GM23248 (cell line): Measurements from ENCODE around the gene C2orf68. TPM values are rescaled to one million over a fixed set of nuclear protein-coding genes. Genes with fewer than 3 reads are reported as not detected.
A peak's percentile ranks its signal among the peaks of the same experiment; 100 is the strongest.

Experiments
- DNase-seq: peaks from one replicate; pipeline ENCODE4 v3.0.0-alpha.2; 2015
- H2AFZ ChIP-seq: fragments of 200-600 bp; sonication (generic); 2 replicates; pipeline ENCODE4 v1.6.1; 2016; ENCODE audit warnings: antibody characterized with exemption
- H3F3A ChIP-seq: fragments of 200-600 bp; sonication (generic); 2 replicates; pipeline ENCODE4 v1.6.1; 2016; ENCODE audit warnings: mild to moderate bottlenecking, antibody characterized with exemption, mixed run types; ENCODE audit not compliant: insufficient read depth
- H3K27ac ChIP-seq: fragments of 200-600 bp; sonication (generic); 2 replicates; pipeline ENCODE4 v1.5.1; 2016; ENCODE audit warnings: mild to moderate bottlenecking
- H3K27me3 ChIP-seq: fragments of 200-600 bp; sonication (generic); replicated peaks from 2 replicates; pipeline ENCODE4 v1.6.1; 2016; ENCODE audit warnings: mild to moderate bottlenecking; ENCODE audit not compliant: insufficient read depth
- H3K36me3 ChIP-seq: fragments of 200-600 bp; sonication (generic); 2 replicates; pipeline ENCODE4 v1.6.1; 2016; ENCODE audit warnings: low read depth, mild to moderate bottlenecking
- H3K4me1 ChIP-seq: fragments of 200-600 bp; sonication (generic); 2 replicates; pipeline ENCODE4 v1.6.1; 2016; ENCODE audit warnings: mild to moderate bottlenecking; ENCODE audit not compliant: insufficient read depth
- H3K4me2 ChIP-seq: fragments of 200-600 bp; sonication (generic); one replicate; pipeline ENCODE4 v1.6.1; 2016; ENCODE audit warnings: mild to moderate bottlenecking; ENCODE audit not compliant: unreplicated experiment
- H3K4me3 ChIP-seq: fragments of 200-600 bp; sonication (generic); 2 replicates; pipeline ENCODE4 v1.5.1; 2016; ENCODE audit warnings: mild to moderate bottlenecking
- H3K79me2 ChIP-seq: fragments of 200-600 bp; sonication (generic); 2 replicates; pipeline ENCODE4 v1.6.1; 2016; ENCODE audit warnings: mild to moderate bottlenecking; ENCODE audit not compliant: insufficient read depth
- H3K9ac ChIP-seq: fragments of 200-600 bp; sonication (generic); 2 replicates; pipeline ENCODE4 v1.6.1; 2016; ENCODE audit warnings: mild to moderate bottlenecking
- H3K9me2 ChIP-seq: fragments of 200-600 bp; sonication (generic); 2 replicates; pipeline ENCODE4 v1.6.1; 2016; ENCODE audit warnings: mixed run types, mild to moderate bottlenecking, moderate library complexity; ENCODE audit not compliant: insufficient read depth
- H3K9me3 ChIP-seq: fragments of 200-600 bp; sonication (generic); one replicate; pipeline ENCODE4 v1.6.1; 2017; ENCODE audit warnings: low read depth
- H4K20me1 ChIP-seq: fragments of 200-600 bp; sonication (generic); 2 replicates; pipeline ENCODE4 v1.6.0; 2016; ENCODE audit not compliant: insufficient read depth
- EZH2 ChIP-seq: fragments of 200-600 bp; sonication (generic); IDR thresholded peaks from 2 replicates; pipeline ENCODE4 v1.6.1; 2018; ENCODE audit warnings: antibody characterized with exemption, mild to moderate bottlenecking; ENCODE audit not compliant: insufficient read depth, poor library complexity, severe bottlenecking
- EZH2phosphoT487 ChIP-seq: fragments of 200-600 bp; sonication (generic); IDR thresholded peaks from 2 replicates; pipeline ENCODE4 v1.6.1; 2018; ENCODE audit warnings: antibody characterized with exemption, moderate library complexity, mild to moderate bottlenecking, low read depth; ENCODE audit not compliant: insufficient read depth
- WGBS, 2 experiments: methylation state at CpG; one replicate each; pipeline ENCODE4 v1.1.6; 2015 to 2017; ENCODE audit warnings: low lambda C conversion rate in 2 of 2, low coverage in 1 of 2; ENCODE audit errors: missing lambda C conversion rate in 2 of 2; 5-methylcytosine and 5-hydroxymethylcytosine counted together
- in situ Hi-C: fragments of 300-500 bp; cut with MboI; formaldehyde crosslinking; loops from 2 replicates; pipeline ENCODE4 v1.15.0; 2020
- polyA plus RNA-seq: library from polyadenylated mRNA; unstranded; fragments of >200 nt; fragmentation: Nextera tagmentation; extraction: Ambion mirVana; gene quantifications from 2 replicates; pipeline ENCODE4 v1.2.1, GENCODE V29; 2016
- total RNA-seq: library from RNA; depleted of rRNA; stranded (reverse); fragments of >200 nt; shearing (Covaris generic); gene quantifications from 2 replicates; pipeline ENCODE4 v1.2.3, GENCODE V29; 2014

Gene C2orf68
- total and polyA plus RNA-seq, 2 experiments from 2014 or later, result 9.8 to 30.4 TPM

DNA sequence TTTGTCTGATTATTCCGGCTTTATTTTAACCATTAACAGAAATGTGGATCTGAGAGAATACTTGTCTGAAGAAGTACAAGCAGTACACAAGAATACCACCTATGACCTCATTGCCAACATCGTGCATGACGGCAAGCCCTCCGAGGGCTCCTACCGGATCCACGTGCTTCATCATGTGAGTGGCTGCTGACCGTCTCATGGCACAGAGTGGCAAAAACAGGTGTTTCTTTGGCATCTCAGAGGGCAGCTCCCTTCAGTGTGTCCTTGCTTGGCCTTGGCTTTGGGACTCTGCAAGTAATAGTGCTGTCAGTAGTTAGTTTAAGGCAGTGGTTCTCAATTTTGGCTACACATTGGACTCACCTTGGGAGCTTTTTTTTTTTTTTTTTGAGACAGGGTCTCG, 33.0 kb upstream of the C2orf68 start:
- H3K9me2 ChIP-seq, result no peaks in the 10 kb centered on the region
- H3K36me3 ChIP-seq, result peaks cover 68% of the 10 kb centered on the region
- no peak overlapping the region for H3K4me2 ChIP-seq
- H3K4me1 ChIP-seq, result peaks cover 16% of the 10 kb centered on the region
- H3K9ac ChIP-seq, result no peak overlapping the region
- peaks cover 41% of the 10 kb centered on the region for H3F3A ChIP-seq
- H3K4me3 ChIP-seq, result no peak overlapping the region
- in situ Hi-C loops, result loop anchor here (10.0 to 25.0 kb wide), 2 partner anchors 170 to 442 kb away; no protein-coding TSS in a partner anchor
- 93 to 94% methylated on average over 7 to 8 of the region's 8 CpGs for WGBS, 2 experiments
- H3K27ac ChIP-seq, result no peak overlapping the region
- H2AFZ ChIP-seq, result no peak overlapping the region
- DNase-seq, result no peak
- TF ChIP-seq EZH2phosphoT487, result no peak
- no peak for TF ChIP-seq EZH2
- no peaks in the 10 kb centered on the region for H3K27me3 ChIP-seq
- H3K79me2 ChIP-seq, result peaks cover 15% of the 10 kb centered on the region; the same call in 1 of the 2 replicates
- no peaks in the 10 kb centered on the region for H3K9me3 ChIP-seq
- H4K20me1 ChIP-seq, result no peaks in the 10 kb centered on the region

DNA sequence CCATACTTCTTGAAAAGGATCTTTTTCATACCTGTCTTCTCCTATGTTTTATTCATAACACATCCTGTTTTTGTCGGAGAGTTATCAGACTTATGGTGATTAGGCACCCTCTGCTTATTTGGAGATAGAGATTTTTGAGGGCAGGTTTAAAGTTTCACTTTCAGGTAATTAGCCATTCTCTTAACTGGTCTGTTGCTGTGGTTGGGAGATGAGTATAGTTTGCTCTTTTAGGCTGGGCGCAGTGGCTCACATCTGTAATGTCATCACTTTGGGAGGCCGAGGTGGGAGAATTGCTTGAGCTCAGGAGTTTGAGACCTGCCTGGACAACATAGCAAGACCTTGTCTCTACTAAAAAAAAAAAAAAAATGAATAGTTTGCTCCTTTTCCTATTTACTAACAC, 30.9 kb upstream of the C2orf68 start:
- Histone ChIP-seq H3F3A (peaks cover 19% of the 10 kb centered on the region), H3K9me3 (no peaks in the 10 kb centered on the region), H3K4me1 (no peaks in the 10 kb centered on the region), H3K36me3 (peaks cover 77% of the 10 kb centered on the region), H3K9ac (no peak overlapping the region), H3K4me3 (no peak overlapping the region), H3K4me2 (no peak overlapping the region), H3K27me3 (no peaks in the 10 kb centered on the region), H2AFZ (no peak overlapping the region), H4K20me1 (no peaks in the 10 kb centered on the region), H3K9me2 (no peaks in the 10 kb centered on the region), H3K79me2 (peaks cover 19% of the 10 kb centered on the region; the same call in 1 of the 2 replicates), H3K27ac (no peak overlapping the region)
- 96 to 98% methylated on average over 3 of the region's 3 CpGs for WGBS, 2 experiments
- no peak for DNase-seq
- in situ Hi-C loops, result loop anchor here (10.0 to 25.0 kb wide), 2 partner anchors 172 to 445 kb away; no protein-coding TSS in a partner anchor
- TF ChIP-seq EZH2phosphoT487 (no peak), EZH2 (no peak)

DNA sequence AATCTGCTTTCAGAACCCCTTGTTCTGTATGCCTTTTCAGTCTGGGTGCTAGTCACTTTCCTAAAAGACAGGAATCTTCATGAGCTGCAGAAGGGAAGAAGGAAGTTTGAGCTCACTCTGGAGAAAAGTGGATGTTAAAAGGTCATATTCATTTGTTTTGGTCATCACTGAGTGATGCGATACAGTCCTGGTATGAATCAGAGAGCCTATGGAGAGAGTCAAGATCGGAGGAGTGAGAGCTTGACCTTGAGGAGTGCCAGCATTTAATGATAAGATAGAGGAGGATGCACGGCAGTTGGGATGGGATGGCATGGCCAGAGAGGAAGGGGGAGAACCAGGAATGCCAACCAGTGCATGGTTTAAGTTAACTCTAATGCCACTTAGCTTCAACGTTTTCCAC, 23.8 kb upstream of the C2orf68 start:
- no peaks in the 10 kb centered on the region for H3K9me2 ChIP-seq
- H3K9me3 ChIP-seq, result no peaks in the 10 kb centered on the region
- peaks cover 70% of the 10 kb centered on the region for H3K36me3 ChIP-seq
- H3K9ac ChIP-seq, result 0 out of 2 replicates have a peak overlapping the region, but pooled peaks have one; percentile 18
- H3K27me3 ChIP-seq, result no peaks in the 10 kb centered on the region
- in situ Hi-C loops, result loop anchor here (25.0 kb wide), 1 partner anchor 452 kb away; no protein-coding TSS in a partner anchor
- H3K27ac ChIP-seq, result 0 out of 2 replicates have a peak overlapping the region, but pooled peaks have one; percentile 12
- H3K4me2 ChIP-seq, result no peak overlapping the region
- H3K4me1 ChIP-seq, result no peaks in the 10 kb centered on the region
- H2AFZ ChIP-seq, result no peak overlapping the region
- TF ChIP-seq EZH2phosphoT487, result no peak
- no peak for TF ChIP-seq EZH2
- H3F3A ChIP-seq, result peaks cover 33% of the 10 kb centered on the region
- H3K79me2 ChIP-seq, result peaks cover 38% of the 10 kb centered on the region
- 29 to 30% methylated on average over 4 of the region's 4 CpGs for WGBS, 2 experiments
- H4K20me1 ChIP-seq, result no peaks in the 10 kb centered on the region
- DNase-seq, result peak; percentile 38
- H3K4me3 ChIP-seq, result no peak overlapping the region

- in situ Hi-C loops, result loop anchor here (25.0 kb wide), 1 partner anchor 452 kb away; no protein-coding TSS in a partner anchor
- DNase-seq, result no peak
- H3K36me3 ChIP-seq, result peaks cover 73% of the 10 kb centered on the region
Observed at GRCh38 chr2:85635011-85635410, 23.1 kb upstream of the C2orf68 start.

More at GRCh38 chr2:85635011-85635410, 23.1 kb upstream of the C2orf68 start:
- Histone ChIP-seq H3K4me3 (no peak overlapping the region), H3K9me2 (no peaks in the 10 kb centered on the region), H3K9ac (peak overlapping the region; percentile 33; the same call in 1 of the 2 replicates), H2AFZ (no peak overlapping the region), H3K4me2 (no peak overlapping the region), H3K79me2 (peaks cover 43% of the 10 kb centered on the region), H4K20me1 (no peaks in the 10 kb centered on the region), H3K9me3 (no peaks in the 10 kb centered on the region), H3K4me1 (no peaks in the 10 kb centered on the region), H3F3A (peaks cover 33% of the 10 kb centered on the region), H3K27ac (0 out of 2 replicates have a peak overlapping the region, but pooled peaks have one; percentile 12), H3K27me3 (no peaks in the 10 kb centered on the region)
- 88% methylated on average over 8 of the region's 8 CpGs for WGBS, 2 experiments
- TF ChIP-seq EZH2 (no peak), EZH2phosphoT487 (no peak)
